Hematopoietic multipotent progenitor cell treated with erythropoietin and hydrocortisone succinate and interleukin-3 and kit ligand, for 4 days (in vitro differentiated cells): ENCODE data around the gene CRTAP.
"Not testable (repeated sequence)": the region's sequence is repeated elsewhere in the genome, so short reads cannot be mapped to it uniquely, and the experiment has no call there.

Experiments used
- DNase-seq: peaks from one replicate; pipeline ENCODE4 v3.0.0-alpha.2; 2015

CRTAP gene

DNA sequence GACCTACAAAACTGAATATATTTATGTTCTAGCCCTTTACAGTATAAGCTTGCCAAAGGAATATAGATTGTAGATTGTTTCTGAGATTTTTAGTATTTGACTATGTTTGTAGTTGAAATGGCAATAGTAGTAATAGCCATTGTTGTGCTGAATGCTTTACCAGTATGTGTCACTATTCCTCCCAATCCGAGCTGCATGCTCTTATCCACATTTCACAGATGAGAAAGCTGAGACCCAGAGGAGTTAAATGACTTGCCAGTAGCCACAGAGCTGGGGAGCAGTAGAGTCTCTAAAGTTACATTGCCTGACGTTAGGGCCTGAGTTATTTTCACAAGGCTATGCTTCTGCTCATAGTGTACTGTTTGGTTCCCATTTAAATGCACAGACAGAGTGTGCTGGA, 13.6 kb upstream of the CRTAP start:
- DNase-seq, result no peak

DNA sequence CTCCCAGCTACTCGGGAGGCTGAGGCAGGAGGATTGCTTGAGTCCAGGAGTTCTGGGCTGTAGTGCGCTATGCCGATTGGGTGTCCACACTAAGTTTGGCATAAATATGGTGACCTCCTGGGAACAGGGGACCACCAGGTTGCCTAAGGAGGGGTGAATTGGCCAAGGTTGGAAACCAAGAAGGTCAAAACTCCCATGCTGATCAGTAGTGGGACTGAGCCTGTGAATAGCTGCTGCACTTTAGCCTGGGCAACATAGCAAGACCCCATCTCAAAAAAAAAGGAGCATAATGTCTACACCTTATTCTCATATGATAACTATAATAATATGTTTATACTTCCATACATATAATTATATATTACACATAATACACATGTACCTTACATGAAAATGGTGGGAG, 10.8 kb upstream of the CRTAP start:
- no peak for DNase-seq

DNA sequence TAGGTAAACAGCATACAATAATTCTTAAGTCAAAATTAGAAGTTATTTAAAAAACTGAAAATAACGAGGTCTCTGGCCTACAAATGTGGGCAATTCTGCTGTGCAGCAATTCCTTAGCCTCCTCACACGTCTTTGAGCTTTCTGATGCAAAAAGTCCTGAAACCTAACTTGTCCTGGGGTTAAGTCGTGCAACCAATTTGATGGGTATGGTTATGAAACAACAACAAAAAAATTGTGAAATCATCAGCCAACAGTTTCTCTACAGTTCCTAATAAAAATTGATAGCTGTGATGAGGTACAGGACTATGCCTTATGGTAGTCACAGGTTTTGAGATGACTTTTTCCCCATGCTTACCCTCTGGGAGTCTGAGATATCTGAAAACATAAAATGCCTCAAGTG, 10.3 kb upstream of the CRTAP start:
- DNase-seq, result no peak

DNA sequence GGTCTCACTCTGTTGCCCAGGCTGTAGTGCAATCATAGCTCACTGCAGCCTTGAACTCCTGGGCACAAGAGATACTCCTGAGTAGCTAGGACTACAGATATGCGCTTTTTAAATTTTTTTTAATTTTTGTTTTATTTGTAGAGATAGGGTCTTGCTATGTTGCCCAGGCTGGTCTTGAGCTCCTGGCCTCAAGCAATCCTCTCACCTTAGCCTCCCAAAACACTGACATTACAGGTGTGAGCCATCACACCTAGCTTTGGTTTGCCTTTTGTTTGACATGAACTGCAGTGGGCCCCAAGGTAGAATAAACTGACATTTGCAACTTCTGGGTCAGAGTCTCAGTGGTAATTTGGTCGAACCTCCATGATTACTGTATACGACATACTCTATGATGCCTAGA, 9.0 kb upstream of the CRTAP start:
- DNase-seq, result no peak

DNA sequence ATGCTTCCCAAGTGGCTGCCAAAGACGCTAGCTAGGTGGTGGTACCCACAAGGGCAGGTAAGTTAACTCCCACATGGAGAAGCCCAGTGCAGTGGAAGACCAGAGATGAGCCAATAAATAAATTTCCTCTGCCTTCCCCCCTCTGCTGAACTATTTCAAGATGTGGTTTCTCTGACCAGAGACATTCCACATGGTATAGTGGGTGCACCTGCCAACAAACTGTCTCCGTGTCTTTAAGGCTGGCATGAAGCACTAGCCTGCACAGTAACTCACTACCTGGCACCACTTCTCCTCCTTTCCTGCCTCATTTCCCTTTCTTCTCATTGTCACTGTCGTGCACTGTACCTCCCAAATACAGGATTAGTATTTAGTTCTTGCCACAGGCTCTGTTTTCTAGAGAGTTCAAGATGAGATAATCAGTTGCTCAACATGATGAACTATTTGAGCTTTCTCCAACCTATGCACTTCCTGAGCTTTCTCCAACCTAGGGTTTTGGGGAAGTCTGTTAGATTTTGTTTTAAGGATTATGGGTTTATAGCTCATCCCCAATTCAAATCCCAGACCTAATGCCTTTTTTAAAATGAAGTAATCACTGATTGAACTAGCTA, 8.4 kb upstream of the CRTAP start:
- DNase-seq, result no peak

DNA sequence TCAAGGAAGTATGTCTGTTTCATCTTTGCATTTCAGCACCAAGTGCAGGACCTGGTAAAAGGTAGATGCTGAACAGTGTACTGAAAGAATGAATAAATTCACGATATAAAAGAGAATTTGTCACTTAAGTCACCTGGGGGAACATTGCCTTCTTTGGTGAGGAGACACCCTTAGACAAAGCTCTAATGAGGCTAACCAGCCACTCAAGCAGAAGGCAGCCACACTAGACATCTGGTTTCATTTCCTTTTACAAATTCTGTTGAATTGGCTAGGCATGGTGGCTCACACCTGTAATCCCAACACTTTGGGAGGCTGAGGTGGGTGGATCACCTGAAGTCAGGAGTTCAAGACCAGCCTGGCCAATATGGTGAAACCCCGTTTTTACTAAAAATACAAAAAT, 7.0 kb upstream of the CRTAP start:
- not testable (repeated sequence) for DNase-seq

DNA sequence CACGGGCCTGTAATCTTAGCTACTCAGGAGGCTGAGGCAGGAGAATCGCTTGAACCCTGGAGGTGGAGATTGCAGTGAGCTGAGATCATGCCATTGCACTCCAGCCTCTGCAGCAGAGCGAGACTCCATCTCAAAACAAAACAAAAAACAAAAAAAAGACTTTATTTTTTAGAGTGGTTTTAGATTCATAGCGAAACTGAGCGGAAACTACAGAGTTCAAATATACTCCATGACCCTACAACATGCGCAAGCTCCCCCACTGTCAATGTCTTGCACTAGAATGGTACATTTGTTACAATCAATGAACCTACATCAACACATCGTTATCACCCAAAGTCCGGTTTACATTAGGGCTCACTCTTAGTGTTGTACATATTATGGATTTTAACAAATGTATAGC, 2.2 kb upstream of the CRTAP start:
- no peak for DNase-seq

DNA sequence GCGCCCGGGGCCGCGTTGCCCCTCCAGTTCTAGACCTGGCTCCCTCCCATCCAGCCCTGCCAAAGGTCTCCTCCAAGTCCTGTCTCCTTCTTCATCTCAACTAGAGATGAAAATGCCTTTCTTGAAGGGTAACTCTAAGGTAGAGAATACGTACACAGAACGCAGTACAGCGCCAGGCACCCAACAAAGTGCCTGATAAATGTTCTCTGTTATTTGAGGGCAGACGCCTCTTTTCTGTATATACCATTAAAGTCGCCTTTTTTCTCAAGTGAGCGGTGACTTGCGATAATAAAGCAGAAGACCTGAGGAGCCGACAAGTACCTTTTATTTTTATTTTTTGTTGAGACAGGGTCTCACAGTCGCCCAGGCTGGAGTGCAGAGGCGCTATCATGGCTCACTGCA, 809 bp downstream of the CRTAP start:
- no peak for DNase-seq

DNA sequence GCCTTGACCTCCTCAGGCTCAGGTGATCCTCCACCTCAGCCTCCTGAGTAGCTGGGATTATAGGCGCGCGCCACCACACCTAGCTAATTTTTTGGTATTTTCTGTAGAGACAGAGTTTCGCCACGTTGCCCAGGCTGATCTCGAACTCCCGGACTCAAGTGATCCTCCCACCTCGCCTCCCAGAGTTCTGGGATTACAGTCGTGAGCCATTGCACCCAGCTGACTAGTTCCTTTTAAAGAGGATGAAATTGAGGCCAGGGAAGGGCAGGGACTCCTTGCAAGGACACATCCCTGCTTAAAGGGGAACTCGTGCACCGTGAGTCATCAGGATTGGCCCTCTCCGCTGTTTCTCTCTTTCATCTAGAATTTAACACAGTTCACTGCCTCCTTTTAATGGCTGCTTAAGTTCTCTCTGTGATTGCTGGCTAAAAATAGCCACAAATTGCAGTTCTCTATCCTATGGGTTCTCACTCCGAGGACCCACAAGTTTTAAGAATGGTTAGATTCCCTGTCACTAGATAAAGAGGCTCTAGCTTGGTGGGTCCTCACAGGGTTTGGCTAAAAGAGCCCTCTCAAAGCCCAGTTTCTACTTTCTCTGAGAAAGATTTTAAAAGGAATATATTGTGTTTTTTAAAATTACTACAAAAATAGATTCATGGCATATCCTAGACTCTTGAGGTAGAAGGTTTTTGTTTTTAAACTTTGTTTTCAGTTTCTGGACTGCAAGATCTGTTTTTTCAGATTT, 1.4 kb downstream of the CRTAP start:
- peak; percentile 85 for DNase-seq

DNA sequence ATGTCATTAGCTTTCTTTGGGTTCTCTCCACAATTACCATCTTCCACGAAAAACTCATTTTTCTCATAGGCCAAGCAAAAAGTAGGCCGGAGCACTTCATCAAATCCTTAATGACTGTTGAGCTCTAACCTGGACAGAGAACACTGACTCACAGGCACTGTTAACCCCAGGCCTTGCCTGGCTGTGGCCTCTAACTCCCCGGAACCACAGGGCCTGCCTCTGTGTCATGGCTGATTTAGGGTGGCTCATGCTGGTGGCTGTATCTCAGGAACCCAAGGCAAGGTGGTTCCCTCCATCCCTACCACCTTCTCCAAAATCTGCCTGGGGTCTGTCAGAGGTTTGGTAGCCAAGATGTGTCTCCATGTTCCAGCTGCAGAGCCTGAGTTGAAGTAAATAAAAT, 3.6 kb downstream of the CRTAP start:
- DNase-seq, result no peak

DNA sequence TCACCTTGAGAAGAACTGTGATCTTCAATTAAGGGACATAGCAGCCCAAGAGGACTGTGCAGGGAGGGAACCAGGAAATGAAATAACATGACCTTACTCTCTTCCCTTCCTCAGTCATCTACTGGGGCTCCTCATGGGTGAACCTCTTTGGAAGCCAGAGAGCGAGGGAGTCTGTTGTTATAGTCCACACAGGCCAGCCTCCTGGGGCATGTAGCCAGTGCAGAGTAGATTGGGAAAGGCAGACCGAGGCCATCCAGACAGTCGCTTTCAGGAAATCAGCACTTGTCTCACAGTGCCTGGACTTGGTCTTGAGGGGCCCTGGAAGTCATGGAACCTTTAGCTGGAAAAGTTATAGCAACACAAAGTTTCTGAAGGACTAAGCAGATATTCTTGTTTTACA, 6.1 kb downstream of the CRTAP start:
- no peak for DNase-seq

DNA sequence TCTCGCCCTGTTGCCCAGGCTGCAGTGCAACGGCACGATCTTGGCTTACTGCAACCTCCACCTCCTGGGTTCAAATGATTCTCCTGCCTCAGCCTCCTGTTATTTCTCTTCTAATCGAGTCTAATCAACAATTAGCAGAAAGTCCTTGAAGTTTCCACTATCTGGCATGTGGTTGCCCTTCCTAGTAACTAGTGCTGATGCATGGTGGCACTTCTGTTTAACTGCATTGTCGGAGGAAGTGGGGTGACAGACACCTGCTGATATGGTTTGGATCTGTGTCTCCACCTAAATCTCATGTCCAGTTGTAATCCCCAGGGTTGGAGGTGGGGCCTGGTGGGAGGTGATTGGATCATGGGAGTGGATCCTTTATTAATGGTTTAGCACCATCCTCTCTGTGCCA, 9.2 kb downstream of the CRTAP start:
- DNase-seq, result peak; percentile 79

DNA sequence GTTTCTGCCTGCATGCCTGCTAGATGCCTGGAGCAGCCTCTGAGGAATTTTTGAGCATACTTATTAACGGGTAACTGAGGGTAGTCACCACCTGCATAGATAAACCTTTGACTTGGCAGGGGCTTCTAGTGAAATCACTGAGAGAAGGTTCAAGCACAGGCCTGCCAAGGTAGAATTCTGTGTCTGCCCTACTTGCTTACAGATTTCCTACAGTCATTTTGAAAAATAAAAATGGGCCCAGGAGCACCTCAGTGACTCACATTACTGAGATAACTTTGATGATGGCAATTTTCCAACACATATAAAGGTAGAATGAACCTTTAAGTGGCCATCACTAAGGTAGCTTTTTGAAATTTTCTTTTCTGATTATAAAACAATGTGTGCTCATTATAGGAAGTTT, 10.8 kb downstream of the CRTAP start:
- no peak for DNase-seq

DNA sequence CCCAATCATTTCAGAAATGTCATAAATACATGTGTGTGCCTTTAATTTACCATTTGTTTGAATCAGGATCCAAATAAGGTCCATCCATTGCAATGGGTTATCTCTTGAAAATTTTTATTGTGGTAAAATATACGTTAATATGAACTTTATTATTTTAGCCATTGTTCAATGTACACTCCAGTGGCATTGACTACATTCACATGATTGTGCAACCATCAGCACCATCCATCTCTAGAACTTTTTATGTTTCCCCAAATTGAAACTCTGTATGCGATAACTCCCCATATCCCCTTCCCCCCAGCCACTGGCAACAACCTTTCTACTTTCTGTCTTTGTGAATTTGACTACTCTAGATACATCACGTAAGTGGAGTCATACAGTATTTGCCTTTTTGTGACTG, 12.0 kb downstream of the CRTAP start:
- no peak for DNase-seq

DNA sequence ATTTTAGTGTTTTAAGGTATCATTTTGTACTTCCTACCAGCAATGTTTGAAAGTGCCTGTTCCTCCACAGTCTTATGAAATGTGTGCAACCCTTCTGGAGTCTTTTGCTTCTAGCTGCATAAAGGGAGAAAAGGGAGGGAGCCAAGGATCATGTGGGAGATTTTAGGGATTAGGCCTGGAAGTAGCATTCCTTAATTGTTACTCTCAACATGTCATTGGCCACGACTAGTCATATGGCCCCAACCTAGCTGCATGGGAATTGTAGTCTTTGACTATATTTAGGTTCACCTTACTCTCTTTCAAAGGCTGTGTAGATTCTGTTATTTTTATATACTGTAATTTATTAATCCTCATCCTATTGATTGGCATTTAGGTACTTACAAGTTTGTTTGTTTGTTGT, 14.9 kb downstream of the CRTAP start:
- no peak for DNase-seq

DNA sequence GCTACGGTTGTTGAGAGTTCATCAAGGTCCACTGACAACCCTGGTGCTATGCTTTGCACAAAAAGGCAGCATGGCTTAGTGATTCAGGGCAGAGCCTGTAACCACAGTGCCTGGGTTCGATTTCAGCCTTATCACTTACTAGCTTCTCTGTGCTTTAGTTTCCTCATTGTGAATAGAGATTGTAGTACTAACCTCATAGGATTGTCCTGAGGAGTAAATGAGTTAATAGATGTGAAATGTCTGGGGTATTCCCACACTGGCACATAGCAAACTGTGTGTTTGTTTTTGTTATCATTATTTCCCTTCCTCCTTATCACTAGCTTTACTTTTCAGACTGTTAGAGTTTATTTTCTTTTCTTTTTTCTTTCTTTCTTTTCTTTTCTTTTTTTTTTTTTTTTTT, 16.3 kb downstream of the CRTAP start:
- DNase-seq, result no peak

DNA sequence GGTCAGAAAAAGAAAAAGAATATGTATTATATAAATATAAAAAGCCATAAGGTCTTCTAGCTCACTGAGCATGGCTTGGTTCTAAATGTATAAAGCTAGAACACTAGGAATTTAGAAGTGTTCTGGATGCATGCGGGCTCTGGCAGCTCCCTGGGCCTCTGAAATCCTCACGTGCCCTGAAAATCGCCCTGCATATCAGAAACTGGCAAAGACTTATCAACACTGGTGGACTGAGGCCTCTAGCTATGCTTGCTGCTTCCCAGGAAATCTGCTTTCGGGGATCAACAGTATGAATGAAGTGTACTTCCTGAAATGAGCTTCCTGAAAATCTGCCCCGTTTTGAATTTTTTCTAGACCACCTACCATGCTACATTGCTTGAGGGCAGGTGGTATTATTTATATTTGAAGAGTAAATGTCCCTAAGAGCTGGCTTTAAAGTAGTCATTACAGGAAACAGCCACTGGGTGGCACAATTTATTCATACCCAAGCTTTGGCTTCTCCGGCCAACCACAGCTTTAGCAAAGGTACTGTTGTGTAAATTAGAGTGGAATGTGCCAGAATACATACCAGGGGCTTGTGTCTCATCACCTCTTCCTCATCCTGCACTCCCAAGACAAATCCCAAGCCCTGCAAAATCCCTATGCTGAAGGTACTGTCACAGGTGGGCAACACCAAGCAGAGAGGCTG, 17.7 kb downstream of the CRTAP start:
- DNase-seq, result peak; percentile 85

DNA sequence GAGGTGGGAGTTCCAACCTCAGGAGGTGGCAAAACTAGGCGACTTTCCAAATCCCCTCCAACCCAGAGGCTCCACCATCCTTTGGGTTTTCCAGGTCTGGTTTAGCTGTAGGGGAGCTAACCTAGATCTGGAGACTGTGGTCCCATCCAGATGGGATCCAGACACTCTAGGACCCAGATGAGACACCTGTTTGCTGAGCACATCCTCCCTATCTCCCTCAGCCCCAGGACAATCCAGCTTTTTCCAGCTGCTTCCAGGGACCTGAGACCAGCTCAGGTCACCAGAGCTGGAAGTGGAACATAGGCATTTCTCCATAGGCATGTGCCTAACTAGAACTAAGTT, 18.2 kb downstream of the CRTAP start:
- DNase-seq, result no peak

DNA sequence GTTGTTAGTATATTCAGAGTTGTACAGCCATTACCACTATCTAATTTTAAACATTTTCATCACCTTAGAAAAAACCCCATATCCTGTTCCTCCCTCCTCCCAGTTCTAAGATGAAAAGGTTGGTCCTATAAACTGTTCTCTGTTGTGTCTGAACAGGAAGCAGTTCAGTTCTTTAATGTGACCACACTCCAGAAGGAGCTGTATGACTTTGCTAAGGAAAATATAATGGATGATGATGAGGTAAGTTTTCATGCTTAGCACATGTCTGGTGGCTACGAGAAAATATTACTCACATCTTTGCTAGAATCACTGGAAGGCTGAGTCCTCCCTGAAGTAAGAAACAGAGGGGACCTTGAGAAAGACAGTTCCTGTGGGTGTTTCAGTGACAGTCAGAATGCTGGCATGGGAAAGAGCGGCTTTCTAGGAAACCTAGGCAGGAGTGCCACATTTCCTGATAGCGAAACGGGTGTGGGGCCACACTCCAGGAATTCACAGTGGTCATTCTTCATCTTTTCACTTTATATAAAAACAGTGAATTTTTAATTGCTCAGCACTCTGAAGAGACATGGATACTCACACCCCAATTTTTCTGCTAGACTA, 20.3 kb downstream of the CRTAP start:
- no peak for DNase-seq

DNA sequence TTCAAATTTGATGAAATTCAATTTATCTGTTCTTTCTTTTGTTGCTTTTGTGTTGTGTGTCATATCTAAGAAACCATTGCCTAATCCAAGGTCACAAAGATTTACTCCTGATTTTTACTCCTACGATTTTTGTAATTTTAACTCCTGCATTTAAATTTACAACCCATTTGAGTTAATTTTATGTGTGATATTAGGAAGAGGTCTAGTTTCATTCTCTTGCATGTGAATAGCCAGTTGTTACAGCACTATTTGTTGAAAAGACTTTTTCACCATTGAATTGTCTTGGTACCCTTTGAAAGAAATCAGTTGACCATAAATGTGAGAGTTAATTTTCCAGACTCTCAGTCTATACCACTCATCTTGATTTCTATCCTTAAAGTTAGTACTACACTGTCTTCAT, 23.9 kb downstream of the CRTAP start:
- DNase-seq, result no peak

DNA sequence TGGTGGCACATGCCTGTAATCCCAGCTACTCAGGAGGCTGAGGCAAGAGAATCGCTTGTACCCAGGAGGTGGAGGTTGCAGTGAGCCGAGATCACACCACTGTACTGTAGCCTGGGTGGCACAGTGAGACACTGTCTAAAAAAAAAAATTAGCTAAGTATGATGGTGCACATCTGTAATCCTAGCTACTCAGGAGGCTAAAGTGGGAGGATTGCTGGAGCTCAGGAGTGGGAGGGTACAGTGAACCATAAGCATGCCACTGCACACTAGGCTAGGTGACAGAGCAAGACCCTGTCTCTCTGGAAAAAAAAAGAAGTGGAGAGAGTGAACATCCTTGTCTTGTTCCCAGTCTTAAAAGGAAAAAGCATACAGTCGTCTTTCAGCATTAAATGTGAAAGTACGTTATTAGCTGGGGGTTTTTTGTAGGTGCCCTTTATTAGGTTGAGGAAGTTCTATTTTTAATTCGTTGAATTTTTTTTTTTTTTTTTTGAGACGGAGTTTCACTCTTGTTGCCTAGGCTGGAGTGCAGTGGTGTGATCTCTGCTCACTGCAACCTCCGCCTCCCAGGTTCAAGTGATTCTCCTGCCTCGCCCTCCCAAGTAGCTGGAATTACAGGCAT, 25.3 kb downstream of the CRTAP start:
- DNase-seq, result not testable (repeated sequence)

DNA sequence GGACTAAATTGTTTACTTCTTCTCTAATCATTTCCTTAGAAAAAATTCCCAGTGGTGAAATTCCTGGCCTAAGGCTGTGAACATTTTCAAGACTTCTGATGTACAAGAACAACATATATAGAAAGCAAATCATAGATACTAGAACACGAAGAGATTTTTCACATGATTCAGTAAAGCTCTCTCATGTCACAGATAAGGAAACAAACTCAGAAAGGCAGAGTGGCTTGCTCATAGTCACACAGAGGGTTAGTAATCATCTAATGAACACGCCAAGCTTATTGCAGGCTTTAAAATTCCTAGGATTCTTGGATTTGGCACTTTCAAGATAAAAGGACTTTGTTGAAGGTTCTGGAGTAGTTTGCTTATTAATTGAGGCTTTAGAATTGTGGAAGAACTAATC, 26.2 kb downstream of the CRTAP start:
- DNase-seq, result no peak

DNA sequence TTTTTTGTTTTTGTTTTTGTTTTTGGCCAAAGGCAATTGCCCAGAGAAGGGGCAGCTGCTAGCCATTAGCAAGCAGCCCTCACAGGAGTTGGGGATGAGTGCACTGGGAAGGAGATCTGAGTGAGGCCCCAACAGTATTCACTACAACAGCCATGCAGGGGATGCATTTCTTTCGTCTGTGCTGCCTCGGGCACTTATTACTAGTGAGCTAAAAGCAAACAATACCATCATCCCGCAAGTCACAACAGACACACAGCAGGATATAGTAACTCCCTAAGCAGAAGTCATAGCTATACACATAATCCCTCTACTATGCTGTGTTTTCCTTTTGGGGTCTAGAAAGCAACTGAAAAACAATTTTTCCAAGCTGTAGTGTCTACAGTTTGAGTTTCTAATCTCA, 27.2 kb downstream of the CRTAP start:
- no peak for DNase-seq

DNA sequence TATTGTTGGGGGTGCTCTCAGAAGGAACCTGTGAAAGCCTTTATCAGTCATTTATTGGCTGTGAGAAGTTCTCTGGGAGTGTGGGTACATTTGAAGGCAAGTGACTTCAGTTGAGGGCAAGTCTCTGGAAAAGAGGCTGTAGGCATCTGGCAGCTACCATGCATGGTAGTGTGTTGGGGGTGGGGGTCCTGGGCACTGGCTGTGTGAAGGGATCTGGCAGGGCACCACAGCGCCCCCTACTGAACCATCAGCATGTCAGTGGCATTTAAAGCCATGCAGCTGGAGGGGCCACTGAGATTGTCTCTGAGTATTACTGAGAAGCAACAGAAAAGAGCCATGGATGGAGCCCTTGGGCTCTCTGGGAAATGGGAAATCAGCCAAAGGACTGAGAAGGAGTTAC, 30.6 kb downstream of the CRTAP start:
- DNase-seq, result peak; percentile 49
